H9 (cell line): ENCODE measurements around the gene HAND2. TPM values are rescaled to one million over a fixed set of nuclear protein-coding genes. Genes with fewer than 3 reads are reported as not detected.

Source experiments
- DNase-seq: peaks from one replicate; pipeline ENCODE4 v3.0.0-alpha.2; 2017
- H2AFZ ChIP-seq: one replicate; pipeline ENCODE4 v1.6.1; 2013; ENCODE audit warnings: mild to moderate bottlenecking, low read length, control low read depth, moderate library complexity
- H2AK5ac ChIP-seq: 2 replicates; pipeline ENCODE4 v1.6.1; 2013; ENCODE audit warnings: low read length, control low read depth, mixed read lengths; ENCODE audit not compliant: insufficient read length
- H2BK120ac ChIP-seq: one replicate; pipeline ENCODE4 v1.6.1; 2013; ENCODE audit warnings: low read depth, mild to moderate bottlenecking, low read length, control low read depth, inconsistent platforms; ENCODE audit not compliant: poor library complexity, severe bottlenecking
- H2BK12ac ChIP-seq: 2 replicates; pipeline ENCODE4 v1.6.1; 2013; ENCODE audit warnings: low read length, control low read depth, mixed read lengths, low read depth; ENCODE audit not compliant: insufficient read length
- H2BK15ac ChIP-seq: 2 replicates; pipeline ENCODE4 v1.6.1; 2013; ENCODE audit warnings: low read depth, low read length, control low read depth
- H2BK20ac ChIP-seq: one replicate; pipeline ENCODE4 v1.6.1; 2013; ENCODE audit warnings: low read depth, mild to moderate bottlenecking, low read length, control low read depth, inconsistent platforms; ENCODE audit not compliant: poor library complexity, severe bottlenecking
- H2BK5ac ChIP-seq: 2 replicates; pipeline ENCODE4 v1.6.1; 2013; ENCODE audit warnings: low read length, control low read depth, mixed read lengths; ENCODE audit not compliant: insufficient read length
- H3K14ac ChIP-seq: 2 replicates; pipeline ENCODE4 v1.6.1; 2013; ENCODE audit warnings: low read length, control low read depth; ENCODE audit not compliant: insufficient read depth
- H3K18ac ChIP-seq: 2 replicates; pipeline ENCODE4 v1.6.1; 2013; ENCODE audit warnings: low read depth, mild to moderate bottlenecking, mixed read lengths, low read length, control low read depth; ENCODE audit not compliant: insufficient read length
- H3K23ac ChIP-seq: 2 replicates; pipeline ENCODE4 v1.6.1; 2013; ENCODE audit warnings: low read length, control low read depth, mixed read lengths, low read depth; ENCODE audit not compliant: insufficient read length
- H3K23me2 ChIP-seq: 2 replicates; pipeline ENCODE4 v1.6.1; 2013; ENCODE audit warnings: low read depth, mild to moderate bottlenecking, mixed read lengths, low read length, control low read depth; ENCODE audit not compliant: insufficient read length, poor library complexity, severe bottlenecking
- H3K27ac ChIP-seq: 2 replicates; pipeline ENCODE4 v1.5.1; 2013; ENCODE audit warnings: low read length, control low read depth, mixed read lengths, low read depth; ENCODE audit not compliant: insufficient read length
- H3K27me3 ChIP-seq: 2 replicates; pipeline ENCODE4 v1.6.1; 2013; ENCODE audit warnings: low read length, control low read depth, inconsistent platforms; ENCODE audit not compliant: insufficient read depth
- H3K4ac ChIP-seq: 2 replicates; pipeline ENCODE4 v1.6.1; 2013; ENCODE audit warnings: low read depth, mild to moderate bottlenecking, control low read depth, inconsistent platforms, low read length, moderate library complexity
- H3K4me1 ChIP-seq: 2 replicates; pipeline ENCODE4 v1.6.1; 2013; ENCODE audit warnings: low read length, control low read depth, inconsistent platforms; ENCODE audit not compliant: insufficient read depth
- H3K4me2 ChIP-seq: 2 replicates; pipeline ENCODE4 v1.6.1; 2013; ENCODE audit warnings: low read length, control low read depth, mixed read lengths; ENCODE audit not compliant: insufficient read length, insufficient read depth
- H3K56ac ChIP-seq: 2 replicates; pipeline ENCODE4 v1.6.1; 2013; ENCODE audit warnings: low read depth, mild to moderate bottlenecking, mixed read lengths, low read length, control low read depth; ENCODE audit not compliant: insufficient read length
- H3K79me1 ChIP-seq: 2 replicates; pipeline ENCODE4 v1.6.1; 2013; ENCODE audit warnings: low read depth, mild to moderate bottlenecking, moderate library complexity, low read length, control low read depth, inconsistent platforms; ENCODE audit not compliant: insufficient read depth, poor library complexity, severe bottlenecking
- H3K79me2 ChIP-seq: 2 replicates; pipeline ENCODE4 v1.6.1; 2013; ENCODE audit warnings: low read length, control low read depth, inconsistent platforms; ENCODE audit not compliant: insufficient read depth
- H3K9ac ChIP-seq: 2 replicates; pipeline ENCODE4 v1.6.1; 2013; ENCODE audit warnings: low read length, control low read depth, mixed read lengths; ENCODE audit not compliant: insufficient read length; ENCODE audit errors: extremely low read depth
- H3K9me3 ChIP-seq: one replicate; pipeline ENCODE4 v1.6.1; 2013; ENCODE audit warnings: low read depth, low read length, inconsistent platforms; ENCODE audit not compliant: control insufficient read depth
- H3T11ph ChIP-seq: one replicate; pipeline ENCODE4 v1.6.1; 2013; ENCODE audit warnings: mild to moderate bottlenecking, low read length, control low read depth, inconsistent platforms
- H4K20me1 ChIP-seq: one replicate; pipeline ENCODE4 v1.6.1; 2013; ENCODE audit not compliant: control insufficient read depth, insufficient read length, insufficient read depth
- H4K5ac ChIP-seq: 2 replicates; pipeline ENCODE4 v1.6.1; 2013; ENCODE audit warnings: low read depth, mild to moderate bottlenecking, mixed read lengths, low read length, control low read depth; ENCODE audit not compliant: insufficient read length
- H4K8ac ChIP-seq: replicated peaks from 2 replicates; pipeline ENCODE4 v1.6.1; 2013; ENCODE audit warnings: low read length, control low read depth, mixed read lengths, low read depth; ENCODE audit not compliant: insufficient read length
- H4K91ac ChIP-seq: 2 replicates; pipeline ENCODE4 v1.6.1; 2013; ENCODE audit warnings: low read depth, mild to moderate bottlenecking, moderate library complexity, mixed read lengths, low read length, control low read depth; ENCODE audit not compliant: insufficient read length
- H3K27ac Mint-ChIP-seq, 3 experiments: 2 replicates in 2 of 3; 3 replicates in 1 of 3; pipeline ENCODE4 v1.8.0; 2020 to 2021; ENCODE audit warnings: mixed read lengths in 3 of 3, mild to moderate bottlenecking in 1 of 3, moderate library complexity in 1 of 3
- H3K27me3 Mint-ChIP-seq: 2 replicates; pipeline ENCODE4 v1.8.0; 2021; ENCODE audit warnings: low read depth, mild to moderate bottlenecking, moderate library complexity, mixed read lengths
- H3K36me3 Mint-ChIP-seq, 3 experiments: 2 replicates in 2 of 3; 3 replicates in 1 of 3; pipeline ENCODE4 v1.8.0; 2020 to 2021; ENCODE audit warnings: low read depth in 3 of 3, mixed read lengths in 3 of 3; ENCODE audit not compliant: insufficient read depth in 1 of 3
- H3K4me1 Mint-ChIP-seq, 2 experiments: 2 replicates each; pipeline ENCODE4 v1.8.0; 2020; ENCODE audit warnings: mixed read lengths in 2 of 2
- H3K4me3 Mint-ChIP-seq, 2 experiments: 2 replicates in 1 of 2; 3 replicates in 1 of 2; pipeline ENCODE4 v1.8.0; 2020 to 2021; ENCODE audit warnings: mild to moderate bottlenecking in 2 of 2, mixed read lengths in 2 of 2, moderate library complexity in 1 of 2
- H3K9me3 Mint-ChIP-seq, 2 experiments: 2 replicates in 1 of 2; 3 replicates in 1 of 2; pipeline ENCODE4 v1.8.0; 2020; ENCODE audit warnings: mild to moderate bottlenecking in 2 of 2, mixed read lengths in 2 of 2, moderate library complexity in 1 of 2
- WGBS: extraction: QIAGEN DNeasy Blood & Tissue Kit; methylation state at CpG from one replicate; pipeline ENCODE4 v1.1.7; 2013; ENCODE audit warnings: missing lambda C conversion rate, low lambda C conversion rate, mixed read lengths; ENCODE audit not compliant: insufficient read length; ENCODE audit errors: extremely low coverage; 5-methylcytosine and 5-hydroxymethylcytosine counted together
- total RNA-seq: library from RNA; stranded (reverse); gene quantifications from 2 replicates; pipeline ENCODE4 v1.2.1, GENCODE V29; 2021
- TF ChIP-seq, protein P1 (sequence below): fragments of 200-600 bp; sonication (generic); conservative IDR thresholded peaks from 3 replicates; pipeline ENCODE4 v1.8.0; 2021; ENCODE audit warnings: antibody characterized with exemption, mild to moderate bottlenecking

HAND2 gene
- total RNA-seq, 1 experiment from 2014 or later, result not detected

- H3K18ac ChIP-seq, result no peak overlapping the region
- no peak for DNase-seq
- peaks cover 98% of the 10 kb centered on the region for H3K27me3 ChIP-seq
- peaks cover 12% of the 10 kb centered on the region for H3K23me2 ChIP-seq
- H2BK5ac ChIP-seq, result no peak overlapping the region
- no peak overlapping the region for H2BK120ac ChIP-seq
- no peak overlapping the region for H2AFZ ChIP-seq
- Mint-ChIP-seq H3K27ac (no peak overlapping the region), H3K36me3 (no peaks in the 10 kb centered on the region; a peak in 1 of 7 replicates), H3K4me1 (peaks cover 11 to 28% of the 10 kb centered on the region in 2 experiments), H3K4me3 (no peak overlapping the region), H3K9me3 (peaks cover 0 to 6% of the 10 kb centered on the region in 2 experiments; a peak in 2 of 5 replicates), H3K27me3 (peaks cover 100% of the 10 kb centered on the region)
- WGBS, result no CpG with 5 or more reads among the region's 1 CpG
- no peaks in the 10 kb centered on the region for H3K79me1 ChIP-seq
- no peak overlapping the region for H4K91ac ChIP-seq
- H4K5ac ChIP-seq, result no peak overlapping the region
- H3K9me3 ChIP-seq, result no peaks in the 10 kb centered on the region
- no peak overlapping the region for H3K9ac ChIP-seq
- H3K56ac ChIP-seq, result no peak overlapping the region
- no peak overlapping the region for H4K8ac ChIP-seq
- H3K79me2 ChIP-seq, result no peaks in the 10 kb centered on the region
- no peak overlapping the region for H3K27ac ChIP-seq
- TF ChIP-seq, protein P1, sequence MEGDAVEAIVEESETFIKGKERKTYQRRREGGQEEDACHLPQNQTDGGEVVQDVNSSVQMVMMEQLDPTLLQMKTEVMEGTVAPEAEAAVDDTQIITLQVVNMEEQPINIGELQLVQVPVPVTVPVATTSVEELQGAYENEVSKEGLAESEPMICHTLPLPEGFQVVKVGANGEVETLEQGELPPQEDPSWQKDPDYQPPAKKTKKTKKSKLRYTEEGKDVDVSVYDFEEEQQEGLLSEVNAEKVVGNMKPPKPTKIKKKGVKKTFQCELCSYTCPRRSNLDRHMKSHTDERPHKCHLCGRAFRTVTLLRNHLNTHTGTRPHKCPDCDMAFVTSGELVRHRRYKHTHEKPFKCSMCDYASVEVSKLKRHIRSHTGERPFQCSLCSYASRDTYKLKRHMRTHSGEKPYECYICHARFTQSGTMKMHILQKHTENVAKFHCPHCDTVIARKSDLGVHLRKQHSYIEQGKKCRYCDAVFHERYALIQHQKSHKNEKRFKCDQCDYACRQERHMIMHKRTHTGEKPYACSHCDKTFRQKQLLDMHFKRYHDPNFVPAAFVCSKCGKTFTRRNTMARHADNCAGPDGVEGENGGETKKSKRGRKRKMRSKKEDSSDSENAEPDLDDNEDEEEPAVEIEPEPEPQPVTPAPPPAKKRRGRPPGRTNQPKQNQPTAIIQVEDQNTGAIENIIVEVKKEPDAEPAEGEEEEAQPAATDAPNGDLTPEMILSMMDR, result no peak
- H2AK5ac ChIP-seq, result no peak overlapping the region
- H3T11ph ChIP-seq, result no peak overlapping the region
- no peak overlapping the region for H3K14ac ChIP-seq
- H2BK15ac ChIP-seq, result no peak overlapping the region
- H3K4ac ChIP-seq, result no peak overlapping the region
- no peak overlapping the region for H3K23ac ChIP-seq
- no peak overlapping the region for H2BK12ac ChIP-seq
- no peaks in the 10 kb centered on the region for H3K4me1 ChIP-seq
- H3K4me2 ChIP-seq, result no peak overlapping the region
- H4K20me1 ChIP-seq, result no peaks in the 10 kb centered on the region
- no peak overlapping the region for H2BK20ac ChIP-seq
These were observed 4.4 kb upstream of the HAND2 start for GRCh38 chr4:173534434-173534833.
